A549 (cell line): ENCODE measurements around the gene PARD3B. TPM values are rescaled to one million over a fixed set of nuclear protein-coding genes. Genes with fewer than 3 reads are reported as not detected.

Experiments used
- ATAC-seq, 2 experiments: fragments of 200-7000 bp in 1 of 2; fragments of >200 bp in 1 of 2; cut with Nextera tagmentation in 1 of 2; cut with Tn5 transposase in 1 of 2; 3 replicates each; pipeline versions ENCODE4 v1.8.0 to v1.9.1; 2018 to 2020; ENCODE audit warnings: mild to moderate bottlenecking in 1 of 2, moderate library complexity in 1 of 2
- CTCF ChIA-PET: fragments of 300-600 bp; sonication (Branson Sonifier 250); formaldehyde crosslinking; extraction: SDS; loops from one replicate; lab custom pipeline; 2021; ENCODE audit warnings: antibody characterized with exemption, inconsistent platforms; lab: Yijun Ruan, JAX
- POLR2A ChIA-PET: fragments of 350-600 bp; formaldehyde crosslinking; extraction: SDS; loops from one replicate; lab custom pipeline; 2021; ENCODE audit warnings: antibody characterized with exemption, inconsistent platforms; lab: Yijun Ruan, JAX
- DNase-seq, 2 experiments: peaks; one replicate each; pipeline versions ENCODE4 v3.0.0 to v3.0.0-alpha.2; 2011 to 2016; ENCODE audit warnings: low read depth in 1 of 2, low spot score in 1 of 2
- FAIRE-seq: peaks from 2 replicates; lab custom pipeline; 2011; peaks lifted over from hg19 to GRCh38; lab: Jason Lieb, UNC
- H3K27ac ChIP-seq, 2 experiments: fragments of >200 bp; sonication (Bioruptor Twin); formaldehyde crosslinking; 3 replicates each; pipeline ENCODE4 v1.5.1; 2016 to 2017
- H3K4me1 ChIP-seq: fragments of >200 bp; sonication (Bioruptor Twin); formaldehyde crosslinking; 3 replicates; pipeline ENCODE4 v1.6.1; 2016
- H3K4me2 ChIP-seq: fragments of >200 bp; sonication (Bioruptor Twin); formaldehyde crosslinking; 3 replicates; pipeline ENCODE4 v1.6.1; 2016
- H3K4me3 ChIP-seq: fragments of >200 bp; sonication (Bioruptor Twin); formaldehyde crosslinking; 3 replicates; pipeline ENCODE4 v1.5.1; 2016
- H3K9me3 ChIP-seq: fragments of >200 bp; sonication (Bioruptor Twin); formaldehyde crosslinking; 3 replicates; pipeline ENCODE4 v1.6.1; 2016
- BHLHE40 ChIP-seq: IDR thresholded peaks from 2 replicates; pipeline ENCODE4 v1.6.1; 2012; ENCODE audit warnings: low read depth, low read length, inconsistent platforms
- CBX2 ChIP-seq: fragments of 200-600 bp; sonication (generic); IDR thresholded peaks from 2 replicates; pipeline ENCODE4 v1.6.1; 2016; ENCODE audit warnings: low read depth, mild to moderate bottlenecking, borderline replicate concordance
- CHD2 ChIP-seq: fragments of 150-350 bp; IDR thresholded peaks from 2 replicates; pipeline ENCODE4 v1.6.1; 2014; ENCODE audit warnings: low read length; ENCODE audit not compliant: partially characterized antibody
- FOSL2 ChIP-seq, 2 experiments: fragments of 450-650 bp in 1 of 2; fragments of >200 bp in 1 of 2; sonication (Bioruptor Twin) in 1 of 2; formaldehyde crosslinking; IDR thresholded peaks; 2 replicates each; pipeline versions ENCODE4 v1.5.0 to v1.6.1; 2016 to 2020; ENCODE audit warnings: mild to moderate bottlenecking in 1 of 2, moderate library complexity in 1 of 2
- HDAC2 ChIP-seq: fragments of 200-600 bp; sonication (generic); IDR thresholded peaks from 2 replicates; pipeline ENCODE4 v1.6.1; 2016
- HOXB13 ChIP-seq: fragments of 250-450 bp; sonication (Bioruptor Pico); IDR thresholded peaks from 2 replicates; pipeline ENCODE4 v1.5.0; 2020; ENCODE audit warnings: low read depth, mild to moderate bottlenecking, moderate library complexity
- POLR2AphosphoS2 ChIP-seq: conservative IDR thresholded peaks from 2 replicates; pipeline ENCODE4 v1.6.1; 2012; ENCODE audit warnings: low read length, improper control_type of control experiment, inconsistent platforms
- RARB ChIP-seq: fragments of 250-450 bp; sonication (Bioruptor Pico); IDR thresholded peaks from 2 replicates; pipeline ENCODE4 v1.8.0; 2021; ENCODE audit warnings: mild to moderate bottlenecking, moderate library complexity
- RFX5 ChIP-seq: fragments of 450-650 bp; IDR thresholded peaks from 2 replicates; pipeline ENCODE4 v1.7.1; 2014; ENCODE audit warnings: antibody characterized with exemption, mild to moderate bottlenecking, moderate library complexity
- RNF2 ChIP-seq: fragments of 200-600 bp; sonication (generic); IDR thresholded peaks from 2 replicates; pipeline ENCODE4 v1.6.1; 2016; ENCODE audit warnings: low read depth, mild to moderate bottlenecking, antibody characterized with exemption, moderate library complexity, borderline replicate concordance
- TFCP2L1 ChIP-seq: fragments of 250-450 bp; sonication (Bioruptor Pico); IDR thresholded peaks from 2 replicates; pipeline ENCODE4 v1.5.0; 2021; ENCODE audit warnings: mild to moderate bottlenecking
- TP53 ChIP-seq: fragments of 250-450 bp; sonication (Bioruptor Pico); IDR thresholded peaks from 2 replicates; pipeline ENCODE4 v1.5.0; 2021; ENCODE audit warnings: mild to moderate bottlenecking, moderate library complexity
- ZSCAN20 ChIP-seq: fragments of 250-450 bp; sonication (Bioruptor Pico); IDR thresholded peaks from 2 replicates; pipeline ENCODE4 v1.8.0; 2022; ENCODE audit warnings: mild to moderate bottlenecking, moderate library complexity
- WGBS: methylation state at CpG from one replicate; pipeline ENCODE4 v1.1.6; 2017; ENCODE audit errors: missing lambda C conversion rate; 5-methylcytosine and 5-hydroxymethylcytosine counted together
- polyA plus RNA-seq, 4 experiments: library from polyadenylated mRNA; depleted of rRNA in 3 of 4; stranded (reverse); fragments of >200 nt; fragmentation: RNase III in 1 of 4; extraction: RNeasy Plus Mini Kit Qiagen cat#74134 plus additional on column Dnase treatment in 1 of 4; gene quantifications; 2 replicates in 3 of 4; 3 replicates in 1 of 4; pipeline ENCODE4 v1.2.3, GENCODE V29; 2011 to 2017
- TF ChIP-seq, protein P1 (sequence below): fragments of 250-450 bp; sonication (Bioruptor Pico); IDR thresholded peaks from 2 replicates; pipeline ENCODE4 v1.5.0; 2020; ENCODE audit warnings: low read depth, mild to moderate bottlenecking, moderate library complexity
- TF ChIP-seq, protein P2 (sequence below): fragments of 250-450 bp; sonication (Bioruptor Pico); IDR thresholded peaks from 2 replicates; pipeline ENCODE4 v1.5.0; 2021; ENCODE audit warnings: mild to moderate bottlenecking, moderate library complexity, borderline replicate concordance
- TF ChIP-seq, protein P3 (sequence below): fragments of 150-350 bp; IDR thresholded peaks from 2 replicates; pipeline ENCODE4 v1.6.1; 2014; ENCODE audit warnings: low read depth, mild to moderate bottlenecking, low read length
- TF ChIP-seq, protein P4 (sequence below): fragments of >200 bp; sonication (Bioruptor Twin); formaldehyde crosslinking; IDR thresholded peaks from 3 replicates; pipeline ENCODE4 v1.6.1; 2016

The PARD3B gene
- polyA plus RNA-seq, 2 of the 4 experiments (the other 2 are of a cell fraction) = 1.2 to 2.4 TPM

DNA sequence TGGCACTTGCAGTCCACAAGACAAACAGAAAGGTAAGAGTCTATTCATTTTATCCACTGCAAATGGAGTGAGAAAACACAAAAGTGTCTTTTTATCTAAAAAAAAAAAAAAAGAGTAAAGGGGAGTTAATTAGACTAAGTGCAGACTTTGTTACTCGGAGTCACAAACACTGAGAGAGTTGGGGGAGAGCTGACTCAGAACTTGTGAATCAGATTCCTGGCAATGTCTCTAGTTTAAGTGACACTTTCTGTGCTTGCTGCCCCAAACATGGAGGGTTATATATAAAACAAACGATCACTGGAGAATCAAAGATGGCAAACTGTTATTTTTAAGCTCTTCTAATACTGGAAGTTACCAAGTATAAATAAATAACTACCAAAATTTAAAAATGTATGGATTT lies 631.3 kb downstream of the PARD3B start:
- DNase-seq (no peak), ATAC-seq (no peak), FAIRE-seq (no peak)
- no peak overlapping the region for H3K4me3 ChIP-seq
- H3K4me1 ChIP-seq = no peaks in the 10 kb centered on the region
- CTCF ChIA-PET = interaction anchor here (0.5 kb wide), 1 partner anchor 502 kb away, joined by 3 read pairs; no protein-coding TSS in a partner anchor
- no peak for TF ChIP-seq FOSL2 (IDR thresholded peaks at IDR 0.05)
- no peak for TF ChIP-seq FOSL2 (CRISPR knock-in tag; IDR thresholded peaks at IDR 0.05)
- TF ChIP-seq, protein P1, sequence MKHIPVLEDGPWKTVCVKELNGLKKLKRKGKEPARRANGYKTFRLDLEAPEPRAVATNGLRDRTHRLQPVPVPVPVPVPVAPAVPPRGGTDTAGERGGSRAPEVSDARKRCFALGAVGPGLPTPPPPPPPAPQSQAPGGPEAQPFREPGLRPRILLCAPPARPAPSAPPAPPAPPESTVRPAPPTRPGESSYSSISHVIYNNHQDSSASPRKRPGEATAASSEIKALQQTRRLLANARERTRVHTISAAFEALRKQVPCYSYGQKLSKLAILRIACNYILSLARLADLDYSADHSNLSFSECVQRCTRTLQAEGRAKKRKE (CRISPR knock-in tag) = no peak
- TF ChIP-seq, protein P2, sequence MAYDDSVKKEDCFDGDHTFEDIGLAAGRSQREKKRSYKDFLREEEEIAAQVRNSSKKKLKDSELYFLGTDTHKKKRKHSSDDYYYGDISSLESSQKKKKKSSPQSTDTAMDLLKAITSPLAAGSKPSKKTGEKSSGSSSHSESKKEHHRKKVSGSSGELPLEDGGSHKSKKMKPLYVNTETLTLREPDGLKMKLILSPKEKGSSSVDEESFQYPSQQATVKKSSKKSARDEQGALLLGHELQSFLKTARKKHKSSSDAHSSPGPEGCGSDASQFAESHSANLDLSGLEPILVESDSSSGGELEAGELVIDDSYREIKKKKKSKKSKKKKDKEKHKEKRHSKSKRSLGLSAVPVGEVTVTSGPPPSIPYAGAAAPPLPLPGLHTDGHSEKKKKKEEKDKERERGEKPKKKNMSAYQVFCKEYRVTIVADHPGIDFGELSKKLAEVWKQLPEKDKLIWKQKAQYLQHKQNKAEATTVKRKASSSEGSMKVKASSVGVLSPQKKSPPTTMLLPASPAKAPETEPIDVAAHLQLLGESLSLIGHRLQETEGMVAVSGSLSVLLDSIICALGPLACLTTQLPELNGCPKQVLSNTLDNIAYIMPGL (CRISPR knock-in tag) = no peak
- TF ChIP-seq, protein P3, sequence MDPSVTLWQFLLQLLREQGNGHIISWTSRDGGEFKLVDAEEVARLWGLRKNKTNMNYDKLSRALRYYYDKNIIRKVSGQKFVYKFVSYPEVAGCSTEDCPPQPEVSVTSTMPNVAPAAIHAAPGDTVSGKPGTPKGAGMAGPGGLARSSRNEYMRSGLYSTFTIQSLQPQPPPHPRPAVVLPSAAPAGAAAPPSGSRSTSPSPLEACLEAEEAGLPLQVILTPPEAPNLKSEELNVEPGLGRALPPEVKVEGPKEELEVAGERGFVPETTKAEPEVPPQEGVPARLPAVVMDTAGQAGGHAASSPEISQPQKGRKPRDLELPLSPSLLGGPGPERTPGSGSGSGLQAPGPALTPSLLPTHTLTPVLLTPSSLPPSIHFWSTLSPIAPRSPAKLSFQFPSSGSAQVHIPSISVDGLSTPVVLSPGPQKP = no peak
- TF ChIP-seq ZSCAN20 = no peak
- no peak for TF ChIP-seq CHD2
- TF ChIP-seq RFX5 = no peak
- no peak overlapping the region for H3K27ac ChIP-seq
- POLR2A ChIA-PET = no interaction called here
- no peak overlapping the region for H3K4me2 ChIP-seq
- 25% methylated on average over 2 of the region's 2 CpGs for WGBS
- H3K9me3 ChIP-seq = no peaks in the 10 kb centered on the region

DNA sequence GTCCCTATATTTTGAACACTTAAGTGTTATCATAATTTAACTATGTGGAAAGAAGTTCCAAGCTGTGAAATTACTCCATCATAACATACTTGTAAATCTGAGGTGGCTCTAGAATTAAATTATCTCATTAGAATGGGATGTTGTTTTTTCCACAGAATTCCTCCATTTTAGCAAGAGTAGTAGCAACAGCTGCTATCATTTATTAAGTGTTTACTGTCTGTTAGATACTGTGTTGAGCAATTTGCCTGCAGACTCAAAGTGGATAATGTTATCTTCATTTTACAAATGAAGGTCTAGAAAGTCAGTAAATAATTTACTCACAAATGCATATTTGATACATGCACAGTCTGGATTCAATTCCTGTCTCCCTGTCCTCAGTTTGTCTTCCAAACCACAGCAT lies 632.3 kb downstream of the PARD3B start:
- H3K9me3 ChIP-seq = no peaks in the 10 kb centered on the region
- CTCF ChIA-PET = no interaction called here
- DNase-seq (no peak), FAIRE-seq (no peak), ATAC-seq (no peak)
- no peak overlapping the region for H3K27ac ChIP-seq
- no peak overlapping the region for H3K4me2 ChIP-seq
- H3K4me3 ChIP-seq = no peak overlapping the region
- no peak for TF ChIP-seq CBX2
- TF ChIP-seq, protein P4, sequence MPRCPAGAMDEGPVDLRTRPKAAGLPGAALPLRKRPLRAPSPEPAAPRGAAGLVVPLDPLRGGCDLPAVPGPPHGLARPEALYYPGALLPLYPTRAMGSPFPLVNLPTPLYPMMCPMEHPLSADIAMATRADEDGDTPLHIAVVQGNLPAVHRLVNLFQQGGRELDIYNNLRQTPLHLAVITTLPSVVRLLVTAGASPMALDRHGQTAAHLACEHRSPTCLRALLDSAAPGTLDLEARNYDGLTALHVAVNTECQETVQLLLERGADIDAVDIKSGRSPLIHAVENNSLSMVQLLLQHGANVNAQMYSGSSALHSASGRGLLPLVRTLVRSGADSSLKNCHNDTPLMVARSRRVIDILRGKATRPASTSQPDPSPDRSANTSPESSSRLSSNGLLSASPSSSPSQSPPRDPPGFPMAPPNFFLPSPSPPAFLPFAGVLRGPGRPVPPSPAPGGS = no peak
- no peak for TF ChIP-seq RARB
- TF ChIP-seq RNF2 = no peak
- TF ChIP-seq HDAC2 = no peak
- TF ChIP-seq POLR2AphosphoS2 = no peak
- no peak for TF ChIP-seq TFCP2L1 (CRISPR knock-in tag)
- TF ChIP-seq BHLHE40 = no peak
- TF ChIP-seq TP53 (CRISPR knock-in tag) = no peak
- TF ChIP-seq HOXB13 = no peak
- POLR2A ChIA-PET = no interaction called here
- H3K4me1 ChIP-seq = no peaks in the 10 kb centered on the region

DNA sequence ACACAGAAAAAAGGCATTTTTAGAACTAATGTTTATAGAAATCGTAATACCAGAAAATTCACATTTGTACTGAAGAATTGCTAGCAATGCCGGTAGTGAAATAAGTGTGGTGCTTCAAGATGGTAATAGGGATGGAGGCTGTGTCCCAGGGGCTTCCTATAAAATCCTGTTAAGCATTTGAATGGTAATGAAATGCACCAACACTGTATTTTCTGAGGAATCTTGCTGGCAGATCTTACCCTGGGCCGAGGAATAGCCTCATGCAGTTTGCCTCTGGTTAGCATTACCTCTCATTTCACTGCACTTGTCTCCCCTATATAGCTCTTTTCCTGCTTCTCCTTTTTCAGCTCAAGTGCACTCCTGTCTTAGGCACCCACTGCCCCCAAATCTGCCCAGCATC lies 635.5 kb downstream of the PARD3B start:
- no peak overlapping the region for H3K4me2 ChIP-seq
- TF ChIP-seq TP53 (CRISPR knock-in tag) (no peak), CBX2 (no peak)
- TF ChIP-seq, all 56 proteins: peak for 0
- DNase-seq (no peak), FAIRE-seq (no peak), ATAC-seq (no peak)
- POLR2A ChIA-PET = no interaction called here
- Histone ChIP-seq H3K27ac (no peak overlapping the region), H3K4me3 (no peak overlapping the region), H3K4me1 (no peaks in the 10 kb centered on the region), H3K9me3 (no peaks in the 10 kb centered on the region)
- CTCF ChIA-PET = no interaction called here
- 74% methylated on average over 3 of the region's 3 CpGs for WGBS
